Measurements from ENCODE around the gene TPBGL. TPM values are rescaled to one million over a fixed set of nuclear protein-coding genes. Genes with fewer than 3 reads are reported as not detected.

Gene TPBGL
- total RNA-seq, 2 donors from 2014 or later, result 0.26 TPM; not detected in 1

GRCh38 chr11:75269896-75270295, 29.3 kb downstream of the TPBGL start:
- peaks cover 0 to 4% of the 10 kb centered on the region in 2 donors for H3K36me3 ChIP-seq (replicated peaks in 1 of 2; ENCODE audit: insufficient read depth in 1 of 2, low read depth in 2 of 2)
- TF ChIP-seq POLR2A (IDR thresholded peaks at IDR 0.05), result no peak
- TF ChIP-seq CTCF (IDR thresholded peaks at IDR 0.05), result no peak
- DNase-seq (no peak), ATAC-seq (no peak)
- H3K27ac ChIP-seq, result no peak overlapping the region
- no peak overlapping the region for H3K4me3 ChIP-seq
- no peaks in the 10 kb centered on the region for H3K4me1 ChIP-seq
- H3K9me3 ChIP-seq, result no peaks in the 10 kb centered on the region
- intact Hi-C loops (cut with DNase I), result no loop called here
- no peaks in the 10 kb centered on the region for H3K27me3 ChIP-seq
- 93 to 99% methylated on average over 9 of the region's 9 CpGs for WGBS, 2 donors

GRCh38 chr11:75270896-75271418, 30.4 kb downstream of the TPBGL start:
- DNase-seq (no peak), ATAC-seq (no peak)
- Histone ChIP-seq H3K4me3 (no peak overlapping the region), H3K9me3 (no peaks in the 10 kb centered on the region), H3K27me3 (no peaks in the 10 kb centered on the region), H3K36me3 (replicated peaks in 1 of 2; ENCODE audit: insufficient read depth in 1 of 2, low read depth in 2 of 2) (peaks cover 0 to 2% of the 10 kb centered on the region in 2 donors), H3K27ac (no peak overlapping the region), H3K4me1 (no peaks in the 10 kb centered on the region)
- TF ChIP-seq CTCF (IDR thresholded peaks at IDR 0.05) (no peak), POLR2A (IDR thresholded peaks at IDR 0.05) (no peak)
- WGBS, 2 donors, result 74 to 89% methylated on average over 3 of the region's 3 CpGs
- intact Hi-C loops (cut with DNase I), result no loop called here

GRCh38 chr11:75271730-75272129, 31.2 kb downstream of the TPBGL start:
- TF ChIP-seq POLR2A (IDR thresholded peaks at IDR 0.05) (no peak), CTCF (IDR thresholded peaks at IDR 0.05) (no peak)
- no peaks in the 10 kb centered on the region for H3K9me3 ChIP-seq
- no peaks in the 10 kb centered on the region for H3K4me1 ChIP-seq
- 58 to 80% methylated on average over 5 to 6 of the region's 6 CpGs for WGBS, 2 donors
- intact Hi-C loops (cut with DNase I), result no loop called here
- no peak overlapping the region for H3K27ac ChIP-seq
- DNase-seq (no peak), ATAC-seq (no peak)
- no peak overlapping the region for H3K4me3 ChIP-seq
- peaks cover 0 to 6% of the 10 kb centered on the region in 2 donors for H3K36me3 ChIP-seq (replicated peaks in 1 of 2; ENCODE audit: insufficient read depth in 1 of 2, low read depth in 2 of 2)
- H3K27me3 ChIP-seq, result no peaks in the 10 kb centered on the region

- Histone ChIP-seq H3K27ac (no peak overlapping the region), H3K36me3 (replicated peaks in 1 of 2; ENCODE audit: insufficient read depth in 1 of 2, low read depth in 2 of 2) (peaks cover 0 to 6% of the 10 kb centered on the region in 2 donors), H3K4me1 (no peaks in the 10 kb centered on the region), H3K9me3 (no peaks in the 10 kb centered on the region), H3K27me3 (no peaks in the 10 kb centered on the region), H3K4me3 (no peak overlapping the region)
- ATAC-seq (no peak), DNase-seq (no peak)
- intact Hi-C loops (cut with DNase I), result no loop called here
- TF ChIP-seq POLR2A (IDR thresholded peaks at IDR 0.05), result no peak
- TF ChIP-seq CTCF (IDR thresholded peaks at IDR 0.05), result no peak
- 86 to 95% methylated on average over 5 of the region's 5 CpGs for WGBS, 2 donors
Measured at GRCh38 chr11:75272391-75272790, 31.8 kb downstream of the TPBGL start.

- Histone ChIP-seq H3K27ac (no peak overlapping the region), H3K9me3 (no peaks in the 10 kb centered on the region), H3K4me1 (no peaks in the 10 kb centered on the region), H3K27me3 (no peaks in the 10 kb centered on the region), H3K36me3 (replicated peaks in 1 of 2; ENCODE audit: insufficient read depth in 1 of 2, low read depth in 2 of 2) (peaks cover 0 to 10% of the 10 kb centered on the region in 2 donors), H3K4me3 (no peak overlapping the region)
- no peak for TF ChIP-seq POLR2A (IDR thresholded peaks at IDR 0.05)
- TF ChIP-seq CTCF (IDR thresholded peaks at IDR 0.05), result no peak
- no peak for DNase-seq
- ATAC-seq, result no peak
- 92 to 93% methylated on average over 9 to 12 of the region's 12 CpGs for WGBS, 2 donors
- intact Hi-C loops (cut with DNase I), result no loop called here
Measured at GRCh38 chr11:75272821-75273301, 32.3 kb downstream of the TPBGL start.
